HG03064 (cell line): ENCODE data around the gene ZNF444.
"Not testable (repeated sequence)": the region's sequence is repeated elsewhere in the genome, so short reads cannot be mapped to it uniquely, and the experiment has no call there.

Experiments used
- ATAC-seq: cut with Tn5 transposase; IDR thresholded peaks from one replicate; pipeline ENCODE4 v1.9.1; 2021; ENCODE audit warnings: low read depth; ENCODE audit not compliant: unreplicated experiment

Gene ZNF444

GRCh38 chr19:56174550-56174949 lies 33.5 kb downstream of the ZNF444 start:
- ATAC-seq = no peak

GRCh38 chr19:56175861-56176307 lies 34.8 kb downstream of the ZNF444 start, which contains the start of gene GALP:
TSS of gene GALP (plus strand) at chr19:56176008. CDS start at chr19:56177109, 1,101 bp downstream.
- ATAC-seq = not testable (repeated sequence)

GRCh38 chr19:56176310-56176709 lies 35.2 kb downstream of the ZNF444 start:
- not testable (repeated sequence) for ATAC-seq

- ATAC-seq = no peak
Measured at GRCh38 chr19:56176881-56177280, 35.8 kb downstream of the ZNF444 start.

- ATAC-seq = no peak
Measured at GRCh38 chr19:56177564-56178243, 36.6 kb downstream of the ZNF444 start.

GRCh38 chr19:56189785-56190184 lies 48.7 kb downstream of the ZNF444 start:
- ATAC-seq = no peak

- ATAC-seq = no peak
Measured at GRCh38 chr19:56191115-56191514, 50.0 kb downstream of the ZNF444 start.

- no peak for ATAC-seq
Measured at GRCh38 chr19:56191711-56192110, 50.6 kb downstream of the ZNF444 start.

GRCh38 chr19:56193981-56194640 lies 53.0 kb downstream of the ZNF444 start:
- ATAC-seq = no peak

- not testable (repeated sequence) for ATAC-seq
Measured at GRCh38 chr19:56197646-56198045, 56.6 kb downstream of the ZNF444 start, which contains the start of gene ZSCAN5B. TSS of gene ZSCAN5B (minus strand) at chr19:56197783. CDS start at chr19:56193052, 4,731 bp downstream.

- no peak for ATAC-seq
Measured at GRCh38 chr19:56199687-56200086, 58.6 kb downstream of the ZNF444 start.

- ATAC-seq = no peak
Measured at GRCh38 chr19:56201973-56202372, 60.9 kb downstream of the ZNF444 start, which contains the start of gene ZSCAN5C. TSS of gene ZSCAN5C (plus strand) at chr19:56202273. CDS start at chr19:56205914, 3,641 bp downstream.

GRCh38 chr19:56207581-56207980 lies 66.5 kb downstream of the ZNF444 start:
- ATAC-seq = not testable (repeated sequence)

GRCh38 chr19:56209091-56209490 lies 68.0 kb downstream of the ZNF444 start:
- no peak for ATAC-seq

GRCh38 chr19:56210036-56210435 lies 68.9 kb downstream of the ZNF444 start:
- ATAC-seq = not testable (repeated sequence)
